Activated T-helper 1 cell treated with anti-CD3 and anti-CD28 coated beads, Interleukin-12 subunit alpha, Interleukin-12 subunit beta, Interleukin-2, Interleukin-4 antibody, amounts not matched to agents 30 ng/mL and 10 ng/mL and 1 ng/mL, durations not matched to agents 14 hours and 24 hours and 36 hours (primary cell): Measurements from ENCODE around the gene CABP4. TPM values are rescaled to one million over a fixed set of nuclear protein-coding genes. Genes with fewer than 3 reads are reported as not detected.

Experiments
- DNase-seq: peaks from one replicate; pipeline ENCODE4 v3.0.0; 2021; ENCODE audit warnings: low spot score
- H3K27ac Mint-ChIP-seq: one replicate; pipeline ENCODE4 v1.8.0; 2021; ENCODE audit warnings: mild to moderate bottlenecking, mixed read lengths
- H3K27me3 Mint-ChIP-seq: one replicate; pipeline ENCODE4 v1.8.0; 2022; ENCODE audit warnings: mild to moderate bottlenecking, moderate library complexity, mixed read lengths; ENCODE audit not compliant: insufficient read depth
- H3K36me3 Mint-ChIP-seq: one replicate; pipeline ENCODE4 v1.8.0; 2021; ENCODE audit warnings: low read depth, mixed read lengths
- H3K4me1 Mint-ChIP-seq: one replicate; pipeline ENCODE4 v1.8.0; 2021; ENCODE audit warnings: low read depth, mixed read lengths
- H3K4me3 Mint-ChIP-seq: one replicate; pipeline ENCODE4 v1.8.0; 2021; ENCODE audit warnings: mild to moderate bottlenecking, moderate library complexity, mixed read lengths
- H3K9me3 Mint-ChIP-seq: one replicate; pipeline ENCODE4 v1.8.0; 2021; ENCODE audit warnings: mixed read lengths
- intact Hi-C: fragments of 100-400 bp; cut with micrococcal nuclease; formaldehyde crosslinking; loops from one replicate; pipeline ENCODE4 v1.15.1; 2024
- total RNA-seq: library from RNA; stranded (reverse); gene quantifications from 2 replicates; pipeline ENCODE4 v1.2.3, GENCODE V29; 2022

CABP4 gene
- total RNA-seq, 1 donor from 2014 or later = 0.86 TPM

DNA sequence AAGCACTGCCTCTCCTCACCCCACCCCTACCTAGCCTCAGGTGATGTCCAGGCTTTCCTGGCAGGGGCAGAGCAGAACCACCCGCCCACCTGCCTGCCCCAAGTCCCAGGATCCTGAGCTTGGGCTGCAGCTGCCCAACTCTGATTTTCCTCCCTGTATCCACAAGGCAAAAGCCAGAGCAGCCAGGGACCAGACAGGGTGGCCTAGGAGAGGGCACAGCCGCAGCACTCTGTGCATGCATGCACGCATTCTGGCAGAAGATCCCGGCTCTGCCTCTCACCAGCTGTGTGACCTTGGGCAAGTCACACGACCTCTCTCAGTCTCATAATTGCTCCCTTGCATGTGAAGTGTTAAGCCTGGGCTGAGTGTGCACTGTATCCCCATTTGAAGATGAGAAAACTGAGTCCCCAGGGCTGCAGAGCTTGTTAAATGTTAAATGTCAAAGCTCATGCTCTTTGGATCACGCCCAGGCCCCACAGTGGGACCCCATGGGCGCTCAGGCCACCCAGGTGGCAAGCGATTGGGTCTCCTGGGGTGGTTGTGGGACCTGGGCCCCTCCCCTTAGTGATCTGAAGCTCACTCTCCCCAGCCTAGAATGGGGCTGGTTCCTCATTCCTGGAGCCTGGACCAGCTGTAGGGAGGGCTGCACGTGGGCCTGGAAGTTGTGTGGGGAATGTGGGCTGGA lies 42.5 kb upstream of the CABP4 start:
- Mint-ChIP-seq H3K36me3 (peaks cover 14% of the 10 kb centered on the region), H3K9me3 (no peaks in the 10 kb centered on the region), H3K27me3 (peaks cover 20% of the 10 kb centered on the region), H3K27ac (peak overlapping the region; percentile 29), H3K4me3 (no peak overlapping the region), H3K4me1 (peaks cover 52% of the 10 kb centered on the region)
- intact Hi-C loops = no loop called here
- no peak for DNase-seq

DNA sequence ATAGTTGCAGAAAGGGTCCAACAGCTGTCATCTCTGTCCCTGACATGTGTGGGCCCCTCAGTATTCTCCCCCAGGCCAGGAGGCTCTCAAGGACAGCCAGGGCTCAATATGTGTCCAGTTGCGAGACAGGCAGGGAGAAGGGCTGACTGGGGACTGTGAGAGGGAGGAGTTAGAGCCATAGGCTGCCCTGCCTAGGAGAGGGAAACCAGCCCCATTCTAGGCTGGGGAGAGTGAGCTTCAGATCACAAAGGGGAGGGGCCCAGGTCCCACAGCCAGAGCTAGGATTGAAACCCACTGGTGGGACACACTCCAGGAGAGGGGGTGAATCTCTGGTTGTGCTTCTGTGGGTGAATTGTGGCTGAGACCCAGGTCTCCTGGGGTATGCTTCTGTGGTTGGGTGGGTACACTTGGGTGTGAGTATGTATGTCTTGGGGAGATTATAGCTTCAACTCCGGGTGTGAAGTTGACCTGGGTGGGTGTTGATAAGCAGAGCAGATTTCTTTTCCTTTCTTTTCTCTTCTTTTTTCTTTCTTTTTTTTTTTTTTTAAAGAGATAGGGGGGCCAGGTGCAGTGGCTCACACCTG lies 41.8 kb upstream of the CABP4 start:
- intact Hi-C loops = no loop called here
- Mint-ChIP-seq H3K4me3 (no peak overlapping the region), H3K27ac (peak overlapping the region; percentile 38), H3K36me3 (peaks cover 11% of the 10 kb centered on the region), H3K4me1 (peaks cover 45% of the 10 kb centered on the region), H3K27me3 (peaks cover 20% of the 10 kb centered on the region), H3K9me3 (no peaks in the 10 kb centered on the region)
- DNase-seq = no peak

DNA sequence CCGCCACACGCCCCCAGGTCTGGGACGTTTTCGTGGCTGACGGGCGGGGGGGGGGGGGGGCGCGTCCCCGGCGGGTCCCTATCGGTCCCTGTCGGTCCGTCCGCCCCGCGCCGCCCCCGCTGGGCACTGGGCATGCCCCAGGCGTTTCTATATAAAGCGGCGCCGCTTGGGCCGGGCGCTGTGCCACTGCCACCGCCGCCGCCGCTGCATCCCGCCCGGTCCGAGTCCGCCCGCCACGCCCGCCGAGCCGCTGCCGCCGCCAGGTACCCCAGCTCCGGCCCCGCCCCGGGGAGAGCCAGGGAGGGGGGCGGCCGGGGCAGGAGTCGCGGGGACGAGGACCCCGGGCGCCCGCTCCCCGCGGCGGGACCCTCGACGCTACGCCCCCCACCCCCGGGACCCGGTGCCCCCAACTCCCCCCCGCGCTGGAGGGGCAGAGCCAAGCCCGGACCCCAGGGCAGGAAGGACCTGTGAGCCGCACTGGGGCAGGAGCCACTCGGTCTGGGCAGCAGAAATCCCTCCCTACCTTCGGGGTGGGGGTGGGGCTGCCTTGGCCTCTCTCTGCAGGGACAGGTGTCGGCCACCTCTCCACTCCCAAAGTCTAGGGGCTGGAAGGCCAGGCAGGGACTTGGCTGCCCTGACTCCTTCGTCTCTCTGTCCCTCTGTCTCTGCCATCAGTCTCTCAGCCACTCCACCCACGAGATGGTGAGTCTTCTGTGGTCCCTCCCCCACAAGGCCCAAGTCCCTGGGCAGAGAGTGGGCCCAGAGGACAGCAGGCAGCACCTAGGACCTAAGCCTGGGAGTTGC lies 39.5 kb upstream of the CABP4 start, which contains the start of gene CARNS1:
Gene CARNS1, plus strand, starts transcription at position 178 of the 804 bp plus-strand sequence. Its CDS starts 522 bp downstream, at position 700.
- Mint-ChIP-seq H3K4me1 (peaks cover 31% of the 10 kb centered on the region), H3K27me3 (peaks cover 20% of the 10 kb centered on the region), H3K4me3 (no peak within 1 kb of the TSS), H3K36me3 (peaks cover 3% of the 10 kb centered on the region), H3K27ac (no peak within 1 kb of the TSS), H3K9me3 (no peaks in the 10 kb centered on the region)
- DNase-seq = no peak
- intact Hi-C loops = no loop called here

GRCh38 chr11:67416416-67417335 lies 38.5 kb upstream of the CABP4 start:
- peaks cover 20% of the 10 kb centered on the region for H3K27me3 Mint-ChIP-seq
- H3K27ac Mint-ChIP-seq = peak overlapping the region; percentile 15
- H3K4me1 Mint-ChIP-seq = peaks cover 33% of the 10 kb centered on the region
- DNase-seq = no peak
- peaks cover 3% of the 10 kb centered on the region for H3K36me3 Mint-ChIP-seq
- no peak overlapping the region for H3K4me3 Mint-ChIP-seq
- intact Hi-C loops = no loop called here
- H3K9me3 Mint-ChIP-seq = no peaks in the 10 kb centered on the region

DNA sequence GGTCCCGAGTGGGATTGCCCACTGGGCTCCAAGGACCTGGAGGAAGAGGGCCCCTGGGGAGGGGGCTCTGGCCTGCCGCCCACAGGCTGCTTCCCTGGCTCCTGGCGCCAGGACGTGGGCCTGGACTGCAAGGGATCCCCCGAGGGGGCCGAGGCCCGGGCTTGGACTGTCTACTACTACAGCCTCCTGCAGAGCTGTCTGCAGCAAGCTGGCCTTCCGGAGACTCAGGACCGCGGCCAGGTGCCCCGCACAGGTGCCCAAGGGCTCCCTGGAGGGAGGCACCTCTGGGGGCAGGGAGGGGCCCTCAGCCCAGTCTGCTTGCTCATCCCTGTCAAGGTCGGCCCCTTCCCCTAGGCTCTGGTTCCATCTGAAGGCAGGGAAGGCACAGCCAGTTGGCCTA lies 37.7 kb upstream of the CABP4 start:
- peaks cover 20% of the 10 kb centered on the region for H3K27me3 Mint-ChIP-seq
- peaks cover 3% of the 10 kb centered on the region for H3K36me3 Mint-ChIP-seq
- intact Hi-C loops = no loop called here
- H3K4me3 Mint-ChIP-seq = no peak overlapping the region
- DNase-seq = no peak
- H3K27ac Mint-ChIP-seq = no peak overlapping the region
- H3K4me1 Mint-ChIP-seq = peaks cover 26% of the 10 kb centered on the region
- no peaks in the 10 kb centered on the region for H3K9me3 Mint-ChIP-seq

GRCh38 chr11:67418476-67419281 lies 36.5 kb upstream of the CABP4 start:
- H3K4me3 Mint-ChIP-seq = peak overlapping the region; percentile 37

DNA sequence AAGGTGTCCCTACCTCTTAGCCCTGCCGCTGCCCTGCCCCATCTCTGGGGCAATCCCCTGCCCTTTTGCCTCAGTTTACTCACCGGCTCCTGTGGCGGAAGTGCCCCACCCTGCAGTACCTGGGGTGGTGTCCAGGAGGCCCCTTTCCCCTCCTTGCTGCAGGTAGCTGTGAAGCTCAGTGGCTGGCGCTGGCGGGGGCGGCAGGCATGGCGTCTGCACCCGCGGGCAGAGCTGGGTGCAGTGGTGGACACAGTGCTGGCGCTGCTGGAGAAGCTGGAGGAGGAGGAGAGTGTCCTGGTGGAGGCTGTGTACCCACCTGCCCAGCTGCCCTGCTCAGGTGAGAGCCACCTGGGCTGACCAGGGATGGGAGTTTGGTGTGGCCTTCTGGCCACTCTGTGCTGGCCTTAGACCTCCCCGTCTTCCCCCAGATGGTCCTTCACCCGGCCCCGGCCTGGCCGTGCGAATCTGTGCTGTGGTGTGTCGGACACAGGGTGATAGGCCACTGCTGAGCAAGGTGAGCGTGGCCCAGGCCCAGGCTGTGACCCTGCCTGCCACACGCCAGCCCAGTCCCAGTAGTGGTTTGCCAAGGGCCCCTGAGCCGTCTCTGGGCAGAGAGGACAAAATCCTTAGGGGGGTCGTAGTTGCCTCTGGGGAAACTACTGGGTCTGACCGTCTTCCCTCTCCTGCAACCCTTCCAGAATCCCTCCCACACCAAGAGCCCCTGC lies 35.7 kb upstream of the CABP4 start:
- intact Hi-C loops = loop anchor here (1.0 to 2.0 kb wide), 2 partner anchors 9 to 19 kb away; partner anchors contain the start of gene RPS6KB2
- H3K27ac Mint-ChIP-seq = no peak overlapping the region
- no peaks in the 10 kb centered on the region for H3K36me3 Mint-ChIP-seq
- peak overlapping the region; percentile 37 for H3K4me3 Mint-ChIP-seq
- H3K9me3 Mint-ChIP-seq = no peaks in the 10 kb centered on the region
- no peak for DNase-seq
- peaks cover 17% of the 10 kb centered on the region for H3K27me3 Mint-ChIP-seq
- peaks cover 22% of the 10 kb centered on the region for H3K4me1 Mint-ChIP-seq

More at GRCh38 chr11:67418476-67419281, 36.5 kb upstream of the CABP4 start:
- Mint-ChIP-seq H3K27ac (no peak overlapping the region), H3K4me1 (peaks cover 22% of the 10 kb centered on the region), H3K36me3 (no peaks in the 10 kb centered on the region), H3K9me3 (no peaks in the 10 kb centered on the region), H3K27me3 (peaks cover 20% of the 10 kb centered on the region)
- intact Hi-C loops = no loop called here
- DNase-seq = no peak

DNA sequence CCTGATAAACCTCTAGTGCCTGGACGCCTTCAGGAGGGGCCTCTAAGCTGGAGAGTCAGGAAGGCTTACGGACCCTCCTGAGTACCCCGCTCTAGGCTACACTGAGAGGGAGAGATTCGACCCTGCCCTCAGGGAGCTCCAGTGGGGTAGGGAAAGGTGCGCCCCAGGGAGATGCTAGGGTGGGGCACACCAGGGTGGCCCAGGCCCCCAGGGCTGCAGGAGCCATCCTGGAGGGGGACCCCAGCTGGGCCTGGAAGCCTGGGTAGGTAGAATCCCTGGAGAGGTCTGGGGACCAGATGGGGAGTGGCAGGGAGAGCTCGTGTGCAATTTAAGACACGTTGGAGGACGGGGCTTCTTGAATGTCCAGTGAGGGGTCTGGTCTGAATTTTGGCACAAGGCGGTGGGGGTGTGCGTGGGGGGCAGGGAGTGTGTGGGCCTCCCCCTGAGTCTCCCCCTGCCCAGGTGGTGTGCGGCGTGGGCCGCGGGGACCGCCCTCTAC lies 35.0 kb upstream of the CABP4 start:
- Mint-ChIP-seq H3K4me1 (peaks cover 29% of the 10 kb centered on the region), H3K27me3 (peaks cover 11% of the 10 kb centered on the region), H3K4me3 (peak overlapping the region; percentile 75), H3K27ac (peak overlapping the region; percentile 48), H3K36me3 (no peaks in the 10 kb centered on the region), H3K9me3 (no peaks in the 10 kb centered on the region)
- intact Hi-C loops = loop anchor here (1.0 to 2.0 kb wide), 2 partner anchors 8 to 19 kb away; partner anchors contain the start of gene RPS6KB2
- DNase-seq = no peak

DNA sequence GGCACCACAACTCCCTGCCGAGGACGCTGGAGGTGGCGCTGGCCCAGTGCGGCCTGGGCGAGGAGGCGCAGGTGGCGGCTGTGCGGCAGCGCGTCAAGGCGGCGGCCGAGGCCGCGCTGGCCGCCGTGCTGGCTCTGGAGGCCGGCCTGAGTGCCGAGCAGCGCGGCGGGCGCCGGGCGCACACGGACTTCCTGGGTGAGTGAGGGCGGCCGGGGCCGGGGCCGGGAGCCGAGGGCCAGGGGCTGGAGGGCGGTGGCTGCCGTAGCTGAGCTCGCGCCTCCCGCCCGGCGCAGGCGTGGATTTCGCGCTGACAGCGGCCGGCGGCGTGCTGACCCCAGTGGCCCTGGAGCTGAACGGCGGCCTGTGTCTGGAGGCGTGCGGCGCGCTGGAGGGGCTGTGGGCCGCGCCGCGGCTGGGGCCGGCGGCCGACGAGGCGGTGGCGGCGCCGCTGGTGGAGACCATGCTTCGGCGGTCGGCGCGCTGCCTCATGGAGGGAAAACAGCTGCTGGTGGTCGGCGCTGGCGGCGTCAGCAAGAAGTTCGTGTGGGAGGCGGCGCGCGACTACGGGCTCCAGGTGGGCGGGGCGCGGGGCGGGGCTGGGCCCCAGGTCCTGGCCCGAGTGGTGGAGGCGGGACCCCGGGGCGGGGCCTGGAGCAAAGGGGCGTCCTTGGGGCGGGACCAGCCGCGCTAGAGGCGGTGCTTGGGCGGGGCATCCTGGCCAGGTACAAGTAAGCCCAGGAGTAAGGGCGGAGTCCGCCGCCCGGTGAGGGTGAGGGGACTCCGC lies 34.3 kb upstream of the CABP4 start:
- peak overlapping the region; percentile 70 for H3K27ac Mint-ChIP-seq
- no peaks in the 10 kb centered on the region for H3K36me3 Mint-ChIP-seq
- intact Hi-C loops = loop anchor here (1.0 to 2.0 kb wide), 5 partner anchors 7 to 43 kb away; partner anchors contain the start of gene RPS6KB2
- H3K4me1 Mint-ChIP-seq = peaks cover 30% of the 10 kb centered on the region
- H3K27me3 Mint-ChIP-seq = peaks cover 11% of the 10 kb centered on the region
- peak overlapping the region; percentile 72 for H3K4me3 Mint-ChIP-seq
- no peaks in the 10 kb centered on the region for H3K9me3 Mint-ChIP-seq
- peak; percentile 95 for DNase-seq

GRCh38 chr11:67421430-67422031 lies 33.6 kb upstream of the CABP4 start:
- peaks cover 28% of the 10 kb centered on the region for H3K4me1 Mint-ChIP-seq
- H3K4me3 Mint-ChIP-seq = peak overlapping the region; percentile 72
- H3K9me3 Mint-ChIP-seq = no peaks in the 10 kb centered on the region
- H3K27ac Mint-ChIP-seq = peak overlapping the region; percentile 70
- H3K27me3 Mint-ChIP-seq = peaks cover 6% of the 10 kb centered on the region
- H3K36me3 Mint-ChIP-seq = no peaks in the 10 kb centered on the region
- intact Hi-C loops = loop anchor here (1.0 to 2.0 kb wide), 4 partner anchors 12 to 43 kb away; no protein-coding TSS in a partner anchor
- no peak for DNase-seq
